OCI-M1 (cell line): Measurements from ENCODE around the gene QSOX2.

Experiments used
- DNase-seq: peaks from one replicate; lab custom pipeline; 2025; lab: John Stamatoyannopoulos, UW

The QSOX2 gene

DNA sequence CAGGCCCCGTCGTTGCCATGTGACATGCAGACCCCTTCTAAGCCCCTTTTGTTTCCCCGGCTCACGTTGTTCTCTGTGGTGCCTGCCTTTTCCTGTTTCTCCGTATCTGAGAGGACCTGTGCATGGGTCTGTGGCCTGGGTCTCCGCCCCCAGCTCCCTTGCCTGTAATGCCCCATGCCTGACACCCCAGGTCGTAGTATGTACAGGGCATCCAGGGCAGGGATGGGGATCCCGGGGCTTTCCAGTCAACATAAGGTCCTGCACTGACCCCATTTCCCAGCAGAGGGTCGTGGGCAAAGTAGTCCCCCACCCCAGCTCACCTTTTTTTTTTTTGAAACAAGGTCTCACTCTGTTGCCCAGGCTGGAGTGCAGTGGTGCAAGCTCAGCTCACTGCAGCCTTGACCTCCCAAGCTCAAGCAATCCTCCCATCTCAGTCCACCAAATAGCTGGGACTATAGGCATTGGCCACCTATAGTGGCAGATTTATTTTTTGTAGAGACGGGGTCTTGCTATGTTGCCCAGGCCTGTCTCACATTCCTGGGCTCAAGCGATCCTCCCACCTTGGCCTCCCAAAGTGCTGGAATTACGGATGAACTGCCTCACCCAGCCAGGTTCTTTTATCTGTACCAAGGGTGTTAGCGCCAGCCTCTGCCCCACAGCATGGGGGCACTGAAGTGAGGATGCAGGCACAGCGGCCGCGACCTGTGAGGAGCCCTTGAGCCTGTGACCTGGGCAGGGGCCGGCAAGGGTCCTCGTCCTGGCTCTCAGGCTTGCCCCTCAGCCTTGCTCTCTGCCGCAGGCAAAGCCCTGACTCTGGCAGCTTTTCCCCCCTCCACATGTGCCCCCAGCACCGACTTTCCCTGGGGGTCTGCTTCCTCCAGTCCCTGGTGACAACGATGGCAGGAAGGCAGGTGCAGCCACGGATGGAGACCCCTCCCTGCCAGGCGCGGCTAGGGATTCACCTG, 19.1 kb upstream of the QSOX2 start:
- DNase-seq, result no peak

DNA sequence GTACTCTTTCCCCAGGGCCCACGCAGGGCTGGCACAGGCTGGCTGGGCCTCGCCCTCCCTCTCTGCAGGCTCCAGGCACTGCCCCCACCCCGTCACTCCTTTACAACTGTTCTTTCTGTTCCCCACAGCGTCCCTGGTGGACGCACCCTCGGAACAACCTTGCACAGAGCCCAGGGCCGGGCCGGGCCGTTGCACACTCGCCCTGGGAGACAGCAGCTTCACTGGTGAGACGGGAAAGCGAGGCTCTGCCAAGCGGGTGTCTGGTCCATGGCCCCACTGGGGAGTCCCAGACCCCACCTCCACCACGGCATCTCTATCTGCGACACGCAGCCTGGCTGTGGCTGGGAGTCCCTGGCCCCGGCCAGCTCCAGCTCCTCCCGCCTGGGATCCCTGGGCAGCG, 18.4 kb upstream of the QSOX2 start:
- DNase-seq, result no peak

DNA sequence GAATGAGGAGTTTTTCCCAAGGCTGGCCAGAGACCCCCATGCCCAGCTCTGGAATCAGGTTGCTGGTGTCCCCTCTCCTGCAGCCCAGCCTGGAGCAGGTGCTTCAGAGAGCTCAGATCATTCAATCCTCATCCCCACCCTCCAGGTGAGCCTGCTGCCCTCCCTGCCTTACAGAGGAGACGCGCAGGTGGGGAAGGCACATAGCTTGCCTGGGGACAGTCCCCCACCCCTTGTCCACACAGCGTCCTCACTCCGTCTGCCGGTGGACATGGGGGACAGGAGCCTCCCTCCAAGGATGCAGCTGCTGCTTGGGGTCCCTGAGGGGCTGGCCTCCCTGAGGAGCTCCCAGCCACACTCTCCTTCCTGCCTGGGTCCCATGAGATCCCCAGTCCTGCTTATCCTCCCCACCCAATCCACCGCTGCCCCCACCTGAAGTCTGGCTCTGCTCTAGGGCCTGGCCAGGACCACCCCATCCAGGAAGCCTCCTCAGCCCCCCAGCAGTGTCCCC, 17.1 kb upstream of the QSOX2 start:
- no peak for DNase-seq

DNA sequence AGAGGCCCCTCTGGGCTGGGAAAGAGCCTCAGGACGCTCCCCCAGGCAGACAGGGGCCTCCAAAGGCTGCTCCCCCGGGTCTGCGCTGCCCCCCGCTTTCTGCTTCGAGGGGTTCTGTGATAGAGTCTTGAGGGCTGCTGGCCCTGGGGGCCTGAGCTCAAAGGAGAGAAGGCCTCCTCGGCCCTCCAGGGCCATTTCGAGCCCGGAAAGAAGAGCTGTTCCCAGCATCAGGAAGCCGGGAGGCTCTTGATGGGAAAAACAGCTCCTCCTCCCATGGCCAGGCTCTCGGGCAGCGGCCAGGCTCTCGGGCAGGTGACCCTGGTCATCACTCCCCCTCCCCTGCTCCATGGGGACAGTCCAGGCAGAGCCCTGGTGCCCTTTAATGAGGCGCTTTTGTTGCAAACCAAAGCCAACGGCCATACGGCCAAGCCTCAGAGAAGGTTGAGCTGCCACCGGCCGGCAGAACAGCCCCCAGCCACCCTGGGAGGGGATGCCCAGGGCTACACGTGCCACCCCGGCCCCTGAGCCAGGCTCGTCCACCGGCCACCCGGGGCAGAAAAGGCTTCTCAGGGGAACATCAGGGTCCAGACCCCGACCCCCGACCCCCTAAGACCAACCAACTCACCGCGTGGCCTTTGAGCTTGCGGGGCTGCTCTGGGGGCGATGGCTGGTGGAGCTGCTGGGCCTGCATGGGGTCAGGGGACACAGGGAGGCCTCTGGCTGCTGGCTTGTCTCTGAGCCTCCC, 16.2 kb upstream of the QSOX2 start:
- DNase-seq, result no peak

DNA sequence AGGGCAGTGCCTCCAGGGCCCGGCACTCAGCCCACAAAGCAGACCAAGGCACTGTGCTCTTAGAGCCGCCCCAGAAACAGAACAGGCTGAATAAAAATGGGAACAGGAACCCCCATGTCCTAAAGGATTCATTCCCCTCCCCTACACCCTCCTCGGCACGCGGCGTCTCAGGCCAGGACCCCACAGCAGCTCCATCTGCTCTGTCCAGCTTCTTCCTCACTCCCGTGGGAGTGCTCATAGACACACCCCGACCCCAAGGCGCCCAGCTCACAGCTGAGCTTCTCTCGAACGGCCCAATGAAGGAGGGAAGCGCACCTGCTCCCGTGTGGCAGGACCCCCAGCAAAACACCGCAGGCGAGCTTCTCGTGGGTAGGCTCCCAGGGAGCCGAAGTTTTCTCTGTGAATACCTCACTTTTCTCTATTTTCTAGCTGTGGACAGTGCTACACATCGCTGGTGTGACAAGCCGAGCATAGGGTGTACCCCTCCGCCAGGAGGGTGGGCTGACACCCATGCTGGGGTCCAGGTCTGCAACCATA, 15.4 kb upstream of the QSOX2 start:
- DNase-seq, result no peak

DNA sequence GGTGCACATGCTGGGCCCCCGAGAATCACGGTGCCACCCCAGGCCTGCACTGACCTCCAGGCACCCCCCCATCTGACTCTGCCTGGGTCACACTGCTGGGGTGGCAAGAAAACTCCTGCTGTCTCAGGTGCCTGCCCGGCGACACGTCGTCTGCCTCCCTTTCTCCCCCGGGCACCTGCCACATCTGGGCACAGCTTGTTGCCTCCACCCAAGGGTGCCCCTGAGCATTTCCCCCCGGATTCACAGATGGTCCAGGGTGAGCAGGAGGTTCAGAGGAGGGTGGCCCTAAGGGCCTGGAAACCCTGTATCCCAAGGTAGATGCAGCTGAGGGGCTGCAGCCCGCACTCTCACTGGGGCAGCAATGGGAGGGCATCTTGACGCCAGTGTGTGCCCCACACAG, 14.9 kb upstream of the QSOX2 start:
- DNase-seq, result no peak

DNA sequence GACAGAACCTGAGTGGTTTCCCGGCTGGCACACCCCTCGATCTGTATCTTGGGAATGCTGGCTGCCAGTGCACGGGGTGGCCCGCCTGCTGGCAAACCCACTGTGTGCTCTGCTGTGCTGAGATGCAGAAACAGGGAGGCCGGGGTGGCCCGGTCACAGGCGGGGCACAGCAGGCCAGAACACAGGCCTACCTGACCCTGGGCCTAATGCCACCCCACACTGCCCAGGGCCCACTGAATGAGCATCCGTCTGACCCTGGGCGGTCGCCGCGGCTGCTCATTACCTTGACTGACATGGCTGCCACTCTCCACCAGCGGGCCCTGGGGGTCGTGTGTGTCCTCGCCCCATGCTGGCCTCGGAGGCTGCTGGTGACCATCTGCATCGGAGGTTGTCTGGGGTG, 14.2 kb upstream of the QSOX2 start:
- DNase-seq, result no peak

DNA sequence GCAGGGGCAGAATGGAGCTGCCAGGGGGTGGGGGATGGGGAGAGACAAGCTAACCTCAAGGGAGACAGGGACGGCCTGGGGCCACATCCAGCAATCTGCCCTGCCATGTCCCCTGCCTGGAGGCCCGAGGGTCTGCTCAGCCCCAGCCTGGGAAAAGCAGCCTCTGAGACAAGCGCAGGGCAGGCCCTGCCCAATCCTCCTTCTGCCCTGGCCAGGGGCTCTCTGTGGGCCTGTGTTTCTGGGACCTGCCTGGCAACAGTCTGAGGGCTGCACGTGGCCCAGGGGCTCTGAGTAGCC, 13.9 kb upstream of the QSOX2 start:
- DNase-seq, result no peak

DNA sequence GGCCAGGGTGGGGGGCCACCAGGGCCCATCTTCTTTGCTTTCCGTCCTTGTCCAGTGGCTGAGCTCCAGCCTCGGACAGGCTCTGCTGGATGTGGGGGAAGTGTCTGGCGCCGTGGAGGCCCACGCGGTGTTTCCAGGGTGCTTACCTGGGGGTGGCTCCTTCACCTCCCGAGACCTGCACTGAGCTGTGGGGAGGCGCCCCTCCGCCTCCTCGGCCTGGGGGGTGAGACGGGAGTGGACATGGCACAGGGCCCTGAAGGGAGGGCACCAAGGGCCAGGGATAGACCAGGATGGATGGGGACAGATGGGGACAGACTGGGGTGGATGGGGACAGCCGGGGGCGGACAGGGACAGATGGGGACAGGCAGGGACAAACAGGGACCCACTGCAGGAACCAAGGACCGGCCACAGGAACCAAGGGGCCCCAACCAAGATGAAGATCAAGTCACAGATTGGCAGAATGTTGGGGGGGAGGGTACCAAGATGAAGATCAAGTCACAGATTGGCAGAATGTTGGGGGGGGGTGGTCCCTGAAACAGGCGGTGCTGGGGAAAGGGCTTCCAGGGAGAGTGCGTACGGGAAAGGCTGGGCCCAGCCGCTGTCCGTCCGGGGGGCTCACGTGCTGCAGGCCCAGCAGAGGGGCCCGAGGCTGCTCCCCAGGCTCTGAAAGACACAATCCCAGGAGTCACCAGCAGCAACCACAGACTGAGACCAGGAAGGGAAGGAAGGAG, 13.3 kb upstream of the QSOX2 start:
- no peak for DNase-seq

DNA sequence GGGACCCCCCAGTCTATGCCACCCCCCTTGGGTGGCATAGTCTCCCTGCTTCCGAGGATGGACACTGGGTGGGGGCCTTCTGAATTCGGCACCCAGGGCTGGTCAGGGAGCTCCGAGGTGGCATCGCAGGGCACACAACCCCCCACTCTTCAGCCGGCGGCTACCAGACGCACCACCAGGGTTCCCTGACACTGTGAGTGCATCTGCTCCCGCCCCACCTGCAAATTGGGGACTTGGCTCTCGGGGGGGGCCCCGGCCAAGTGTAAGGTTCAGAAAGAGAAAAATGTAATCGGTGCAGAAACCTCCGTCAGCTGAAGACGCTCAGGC, 12.7 kb upstream of the QSOX2 start:
- DNase-seq, result no peak

DNA sequence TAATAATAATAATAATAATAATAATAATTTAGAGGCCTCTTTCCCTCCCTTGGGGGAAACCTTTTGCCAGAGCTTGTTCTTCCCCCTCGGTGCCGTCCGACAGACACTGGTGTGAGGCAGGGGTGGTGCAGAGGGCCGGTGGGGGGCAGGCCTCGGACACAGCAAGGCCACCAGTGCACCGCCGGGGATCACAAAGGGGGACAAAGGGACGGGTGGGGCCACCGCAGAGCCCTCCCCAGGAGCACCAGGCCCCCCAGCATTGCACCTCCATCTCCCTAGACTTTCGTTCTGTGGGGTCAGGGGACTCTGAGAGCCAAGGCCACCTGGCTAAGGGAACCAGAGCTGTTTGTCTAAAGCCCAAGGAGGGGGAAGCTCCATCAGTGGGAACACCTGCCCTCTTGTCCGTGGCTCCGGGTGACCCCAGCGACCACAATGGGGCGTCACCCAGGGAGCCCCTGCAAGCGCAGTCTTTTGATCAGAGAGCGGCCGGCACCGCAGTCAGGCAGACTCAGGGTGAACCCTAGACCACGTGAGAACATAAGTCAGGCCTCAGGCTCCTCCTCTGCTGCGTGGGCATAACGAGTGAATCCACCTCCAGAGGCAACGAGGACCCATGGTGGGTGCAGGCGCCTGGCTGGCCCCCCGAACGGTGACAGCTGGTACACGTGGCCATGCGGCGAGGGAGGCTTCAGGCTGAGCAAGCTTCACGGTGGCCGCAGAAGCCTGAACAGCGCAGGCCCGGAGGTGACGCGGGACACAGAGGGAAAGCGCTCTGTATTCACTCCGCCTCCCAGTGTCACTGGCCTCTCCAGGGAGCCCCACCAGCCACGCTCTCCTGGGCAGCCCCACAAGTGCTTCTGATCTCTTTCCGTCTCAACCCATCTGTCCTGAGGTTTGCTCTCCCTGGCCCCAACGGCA, 12.0 kb upstream of the QSOX2 start:
- no peak for DNase-seq

DNA sequence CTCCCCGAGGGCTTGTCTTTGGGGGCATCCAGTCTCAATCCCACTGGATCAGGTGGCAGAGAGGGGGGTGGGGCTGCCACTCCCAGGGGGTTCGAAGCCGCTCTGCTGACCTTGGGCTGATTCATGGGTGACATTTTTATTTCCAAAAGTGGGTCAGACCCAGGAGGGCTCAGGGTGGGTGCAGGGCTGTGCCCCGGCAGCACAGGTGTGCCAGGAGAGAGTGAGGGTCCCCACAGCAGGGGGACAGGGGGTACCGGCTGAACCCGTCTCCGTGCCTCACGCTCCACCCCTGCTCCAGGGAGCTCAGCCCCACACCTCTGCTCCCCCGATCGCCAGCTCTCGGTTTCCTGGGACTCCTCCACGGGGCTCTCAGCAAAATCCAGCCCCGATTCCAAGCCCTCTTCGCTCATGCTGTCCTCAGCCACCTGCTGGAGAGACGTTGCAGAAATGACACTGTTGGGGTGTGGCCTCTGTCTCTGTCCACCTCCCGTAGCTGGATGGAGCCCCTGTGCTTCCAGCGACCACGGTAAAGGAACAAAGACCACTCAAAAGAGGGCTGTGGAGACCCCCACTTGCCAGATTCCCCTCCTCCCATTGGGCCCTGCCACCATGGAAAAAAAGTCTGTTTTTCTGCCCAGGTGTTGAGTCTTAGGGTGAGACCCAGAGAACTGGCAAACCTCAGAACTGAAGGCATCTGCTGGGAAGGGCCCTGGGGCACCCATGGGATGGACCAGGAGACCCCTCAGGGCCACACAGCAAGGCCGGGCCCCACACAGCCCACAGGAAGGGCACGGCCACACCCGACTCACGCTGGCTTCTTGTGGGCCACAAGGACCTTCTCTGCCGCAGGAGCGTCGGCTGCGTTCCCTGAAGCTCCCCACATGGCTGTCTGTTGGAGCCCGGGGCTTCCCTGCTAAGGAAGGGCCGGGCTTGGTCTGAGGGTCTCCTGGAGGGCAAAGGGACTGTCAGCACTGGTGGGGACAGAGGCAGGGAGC, 10.6 kb upstream of the QSOX2 start:
- no peak for DNase-seq

DNA sequence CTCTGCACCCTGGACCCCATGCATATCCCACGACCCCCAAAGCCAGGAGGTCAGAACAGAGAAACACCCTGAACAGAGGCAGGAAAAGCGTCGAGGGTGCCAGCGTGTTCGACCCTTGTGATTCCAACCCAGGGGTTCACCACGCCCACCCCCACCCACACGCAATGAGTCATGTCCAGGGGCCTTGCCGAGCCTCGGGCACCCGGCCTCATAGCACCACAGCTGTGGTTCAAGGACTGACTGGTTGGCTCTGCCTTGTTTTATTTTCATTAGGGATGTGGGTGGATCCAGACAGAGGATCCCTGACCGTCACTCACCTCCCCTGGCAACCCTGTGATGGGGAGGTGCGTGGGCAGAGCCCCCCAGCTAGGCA, 9.5 kb upstream of the QSOX2 start:
- peak; percentile 12 for DNase-seq

DNA sequence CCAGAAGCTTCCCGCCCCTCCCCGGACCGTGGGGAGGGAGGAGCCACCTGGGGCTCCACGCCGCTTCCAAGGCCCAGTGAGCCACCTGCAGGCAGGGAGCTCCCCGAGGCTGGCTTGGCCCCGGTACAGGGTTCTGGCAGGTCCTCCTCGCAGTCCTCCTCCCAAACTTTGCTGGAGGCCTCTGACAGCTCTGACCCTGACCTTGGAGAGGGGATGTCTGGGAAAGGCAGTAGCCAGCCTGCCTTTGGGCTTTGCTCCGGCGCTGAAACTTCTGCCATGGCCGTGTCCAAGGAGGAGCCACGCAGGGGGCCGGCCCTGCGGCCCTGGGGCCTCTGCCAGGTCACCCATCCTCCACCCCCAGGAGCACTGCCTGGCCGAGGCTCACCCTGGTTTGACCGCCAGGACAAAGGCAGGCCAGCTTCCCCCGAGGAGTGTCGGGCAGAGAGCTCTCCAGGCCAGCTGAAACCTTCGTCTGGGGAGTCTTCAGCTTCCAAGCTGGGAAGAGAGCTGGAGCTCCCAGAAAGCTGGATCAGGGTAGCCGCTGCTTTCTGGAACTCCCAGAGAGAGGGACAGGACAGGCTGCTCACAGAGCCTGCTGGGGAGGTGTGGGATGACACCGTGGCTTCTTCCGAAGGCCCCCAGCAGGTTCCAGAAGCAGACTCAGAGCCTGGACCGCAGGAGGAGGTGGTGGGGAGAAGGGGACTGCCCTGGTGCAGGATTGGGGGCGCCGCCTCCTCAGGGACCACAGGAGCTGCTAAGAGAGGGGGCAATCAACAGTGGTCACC, 9.0 kb upstream of the QSOX2 start:
- DNase-seq, result no peak

DNA sequence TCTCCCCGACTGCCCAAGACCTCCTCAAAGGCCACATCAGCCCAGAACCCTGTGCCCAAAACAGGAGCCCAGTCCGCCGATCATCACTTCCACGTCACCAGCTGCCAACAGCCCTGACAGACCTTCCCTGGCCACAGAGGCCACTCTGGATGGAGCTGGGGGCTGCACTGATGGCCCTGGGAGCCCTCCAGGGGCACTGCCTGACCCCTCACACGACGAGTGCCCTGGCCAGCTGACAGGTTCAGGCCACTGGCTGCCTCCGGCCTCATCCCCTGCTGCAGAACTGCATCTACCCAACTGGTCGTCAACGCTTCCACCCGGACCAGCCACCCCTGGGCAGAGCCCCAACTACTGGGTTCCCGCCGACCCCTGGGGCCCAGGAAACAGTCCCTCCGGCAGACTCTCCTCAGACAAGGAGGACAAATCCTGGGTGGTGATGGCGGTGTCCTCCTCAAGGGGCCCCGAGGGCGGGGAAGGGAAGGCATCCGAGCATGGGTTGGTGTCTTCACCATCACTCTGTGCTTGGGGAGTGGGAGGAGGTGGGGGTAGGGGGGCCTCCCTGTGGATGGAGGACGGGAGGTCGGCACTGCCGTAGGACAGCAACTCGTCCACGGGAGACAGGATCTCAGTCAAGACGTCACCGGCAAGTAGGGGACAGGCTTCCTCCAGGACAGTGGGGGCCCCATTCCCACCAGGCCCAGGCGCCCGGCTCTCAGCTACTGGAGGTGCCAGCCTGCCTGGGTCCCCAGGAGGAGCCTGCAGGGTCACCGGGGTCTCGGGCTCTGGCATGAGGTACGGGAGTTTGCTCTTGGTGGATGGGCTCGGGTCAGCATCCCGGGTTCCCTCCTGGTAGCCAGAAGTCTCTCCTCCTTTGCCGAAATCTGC, 7.9 kb upstream of the QSOX2 start:
- no peak for DNase-seq

DNA sequence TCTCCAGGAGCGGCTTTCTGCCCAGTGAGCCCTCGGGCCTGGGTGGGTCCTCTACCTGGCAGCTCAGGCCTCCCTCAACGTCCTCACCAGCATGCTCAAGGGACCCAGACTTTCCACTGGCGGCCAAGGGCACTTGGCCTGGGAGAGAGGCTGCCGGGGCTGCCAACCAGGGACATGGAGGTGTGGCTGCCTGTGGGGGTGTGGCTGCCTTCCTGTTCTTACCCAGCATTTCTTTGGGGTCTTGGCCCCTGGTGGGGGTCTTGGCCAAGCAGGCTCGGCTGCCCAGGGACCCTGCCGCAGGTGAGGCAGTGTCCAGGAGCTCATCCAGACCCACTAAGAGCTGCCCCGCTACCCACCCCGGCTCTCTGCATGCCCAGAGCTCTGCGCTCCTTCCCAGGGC, 7.2 kb upstream of the QSOX2 start:
- no peak for DNase-seq

DNA sequence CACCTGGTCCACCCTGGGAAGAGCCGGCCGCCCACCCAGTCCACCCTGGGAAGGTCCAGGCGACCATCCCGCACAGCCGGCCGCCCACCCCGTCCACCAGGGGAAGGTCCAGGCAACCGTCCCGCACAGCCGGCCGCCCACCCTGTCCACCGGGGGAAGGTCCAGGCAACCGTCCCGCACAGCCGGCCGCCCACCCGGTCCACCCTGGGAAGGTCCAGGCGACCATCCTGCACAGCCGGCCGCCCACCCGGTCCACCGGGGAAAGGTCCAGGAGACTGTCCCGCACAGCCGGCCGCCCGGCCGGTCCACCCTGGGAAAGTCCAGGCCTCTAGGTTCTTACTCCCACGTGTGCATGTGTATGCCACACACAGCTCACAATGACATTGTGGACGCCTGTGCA, 6.7 kb upstream of the QSOX2 start:
- no peak for DNase-seq
